Measurements from ENCODE around the gene COL16A1. TPM values are rescaled to one million over a fixed set of nuclear protein-coding genes. Genes with fewer than 3 reads are reported as not detected.

The COL16A1 gene
- total and polyA plus RNA-seq, 2 of the 13 experiments (the other 11 are each of a cell fraction or from before 2014, with no cell fraction given): 4.3 to 12.2 TPM

- TF ChIP-seq ZNF318 (CRISPR knock-in tag; IDR thresholded peaks at IDR 0.05): no peak
- TF ChIP-seq ZNF567 (CRISPR knock-in tag; IDR thresholded peaks at IDR 0.05; ENCODE audit: borderline replicate concordance): no peak
- TF ChIP-seq NR1H2 (CRISPR knock-in tag; IDR thresholded peaks at IDR 0.05; ENCODE audit: borderline replicate concordance, low read depth): no peak
- no peak for TF ChIP-seq ZC3H13 (CRISPR knock-in tag; IDR thresholded peaks at IDR 0.05)
- TF ChIP-seq ZNF280D (CRISPR knock-in tag; IDR thresholded peaks at IDR 0.05): no peak
- TF ChIP-seq ARHGAP35 (CRISPR knock-in tag; IDR thresholded peaks at IDR 0.05; ENCODE audit: borderline replicate concordance): no peak
- TF ChIP-seq FOXA1 (IDR thresholded peaks at IDR 0.05): no peak
- no peak for TF ChIP-seq FOXA1 (CRISPR knock-in tag; IDR thresholded peaks at IDR 0.05)
- TF ChIP-seq MYC (CRISPR knock-in tag; IDR thresholded peaks at IDR 0.05; ENCODE audit: borderline replicate concordance): 0 out of 2 replicates have a peak, but pooled peaks have one; percentile 12
- TF ChIP-seq PAX8 (CRISPR knock-in tag; IDR thresholded peaks at IDR 0.05; ENCODE audit: borderline replicate concordance): no peak
- TF ChIP-seq ZNF414 (CRISPR knock-in tag; IDR thresholded peaks at IDR 0.05): no peak
- TF ChIP-seq ZNF546 (CRISPR knock-in tag; conservative IDR thresholded peaks at IDR 0.05): no peak; the same call in 1 of the 2 replicates
- no peak for TF ChIP-seq SNRNP70 (IDR thresholded peaks at IDR 0.05; ENCODE audit: low read depth, low read length)
- TF ChIP-seq THYN1 (CRISPR knock-in tag; IDR thresholded peaks at IDR 0.05; ENCODE audit: borderline replicate concordance, low read depth): no peak
- no peak for TF ChIP-seq ZSCAN25 (CRISPR knock-in tag; IDR thresholded peaks at IDR 0.05)
Observed at GRCh38 chr1:31714442-31715086, 10.7 kb upstream of the COL16A1 start (continued).
